ENCODE results near the gene RABEPK.
"Not testable (repeated sequence)": the region's sequence is repeated elsewhere in the genome, so short reads cannot be mapped to it uniquely, and the experiment has no call there.

The RABEPK gene

DNA sequence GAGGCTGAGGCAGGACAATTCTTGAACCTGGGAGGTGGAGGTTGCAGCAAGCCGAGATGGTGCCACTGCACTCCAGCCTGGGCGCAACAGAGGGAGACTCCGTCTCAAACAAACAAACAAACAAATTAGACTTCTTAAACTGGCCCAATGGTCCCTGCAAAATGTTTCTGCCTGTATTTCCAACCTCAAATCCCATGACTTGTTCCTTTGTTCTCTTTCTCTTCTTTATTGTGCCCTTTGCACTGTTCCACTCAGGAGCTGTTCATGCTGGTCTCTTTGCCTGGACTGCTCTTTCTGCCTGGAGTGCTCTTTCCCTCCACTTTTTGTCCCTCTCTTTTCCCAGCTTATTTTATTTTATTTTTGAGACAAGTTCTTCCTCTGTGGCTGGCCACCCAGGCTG is 4.1 kb downstream of the RABEPK start:
- no peak for DNase-seq (ENCODE audit: low spot score)
- no peak overlapping the region for H3K23ac ChIP-seq (ENCODE audit: low read depth, low read length, poor library complexity)

DNA sequence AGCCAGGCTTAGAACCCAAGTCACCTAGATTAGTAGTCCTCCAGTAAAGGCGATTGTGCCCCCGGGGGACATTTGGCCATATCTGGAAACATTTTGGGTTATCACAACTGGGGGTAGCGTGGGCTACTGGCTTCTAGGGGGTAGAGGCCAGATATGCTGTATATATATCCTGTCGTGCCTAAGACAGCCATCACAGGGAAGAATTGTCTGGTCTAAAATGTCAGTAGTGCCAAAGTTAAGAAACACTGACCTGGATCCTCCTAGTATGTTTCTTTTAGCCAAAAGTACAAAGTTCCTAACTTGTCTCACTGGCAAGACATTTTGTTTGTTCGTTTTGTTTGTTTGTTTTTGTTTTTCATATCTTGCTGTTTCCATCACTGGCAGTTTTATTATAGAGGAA is 13.8 kb downstream of the RABEPK start:
- Histone ChIP-seq H3K36me3 (replicated peaks in 1 of 2; ENCODE audit: control insufficient read depth in 2 of 2, insufficient read depth in 2 of 2, low read length in 2 of 2) (peaks cover 6 to 46% of the 10 kb centered on the region in 2 donors), H3K9me3 (replicated peaks in 1 of 2; ENCODE audit: control insufficient read depth in 2 of 2, insufficient read depth in 1 of 2, low read depth in 1 of 2, low read length in 2 of 2) (no peaks in the 10 kb centered on the region), H3K27ac (replicated peaks; ENCODE audit: low read length) (no peak overlapping the region), H3K18ac (ENCODE audit: low read length) (no peak overlapping the region), H3K4me1 (ENCODE audit: control insufficient read depth in 2 of 2, insufficient read depth in 1 of 2, low read depth in 1 of 2, low read length in 2 of 2) (no peaks in the 10 kb centered on the region), H3K4ac (ENCODE audit: low read length) (no peak overlapping the region), H2BK15ac (ENCODE audit: low read length) (no peak overlapping the region), H3K9ac (ENCODE audit: low read depth, low read length, poor library complexity) (no peak overlapping the region), H4K91ac (ENCODE audit: low read depth, low read length, poor library complexity) (no peak overlapping the region), H2BK12ac (ENCODE audit: low read length) (no peak overlapping the region), H2AFZ (ENCODE audit: low read length) (no peak overlapping the region), H3K4me3 (ENCODE audit: low read length in 2 of 2) (no peak overlapping the region), H3K27me3 (ENCODE audit: control insufficient read depth in 3 of 3, insufficient read depth in 3 of 3, low read depth in 1 of 3, low read length in 3 of 3) (no peaks in the 10 kb centered on the region), H3K79me1 (ENCODE audit: low read depth, low read length) (no peaks in the 10 kb centered on the region), H3K23ac (ENCODE audit: low read depth, low read length, poor library complexity) (no peak overlapping the region), H3K4me2 (ENCODE audit: insufficient read depth, low read length, poor library complexity, severe bottlenecking) (no peak overlapping the region), H4K8ac (ENCODE audit: low read depth, low read length) (no peak overlapping the region), H2BK5ac (ENCODE audit: low read length) (no peak overlapping the region), H2BK120ac (ENCODE audit: low read depth, low read length) (no peak overlapping the region), H2AK5ac (ENCODE audit: low read depth, low read length) (no peak overlapping the region), H3K14ac (ENCODE audit: low read length) (no peak overlapping the region)
- no CpG with 5 or more reads among the region's 5 CpGs for whole genome bisulfite sequencing, 2 donors (ENCODE audit: extremely low coverage in 2 of 2, insufficient read length in 2 of 2, insufficient replicate concordance in 1 of 2)
- no peak for DNase-seq (ENCODE audit: low spot score)

More for the DNA sequence above, 4.1 kb downstream of the RABEPK start:
- Histone ChIP-seq H2BK120ac (ENCODE audit: low read depth, low read length) (no peak overlapping the region), H3K14ac (ENCODE audit: low read length) (no peak overlapping the region), H3K4me1 (ENCODE audit: control insufficient read depth in 2 of 2, insufficient read depth in 1 of 2, low read depth in 1 of 2, low read length in 2 of 2) (peaks cover 0 to 1% of the 10 kb centered on the region in 2 donors), H3K4me3 (ENCODE audit: low read length in 2 of 2) (no peak overlapping the region), H2AK5ac (ENCODE audit: low read depth, low read length) (no peak overlapping the region), H2BK15ac (ENCODE audit: low read length) (no peak overlapping the region), H2BK12ac (ENCODE audit: low read length) (no peak overlapping the region), H3K4me2 (ENCODE audit: insufficient read depth, low read length, poor library complexity, severe bottlenecking) (no peak overlapping the region), H3K79me1 (ENCODE audit: low read depth, low read length) (no peaks in the 10 kb centered on the region), H3K27ac (replicated peaks; ENCODE audit: low read length) (no peak overlapping the region), H2AFZ (ENCODE audit: low read length) (no peak overlapping the region), H3K27me3 (ENCODE audit: control insufficient read depth in 3 of 3, insufficient read depth in 3 of 3, low read depth in 1 of 3, low read length in 3 of 3) (no peaks in the 10 kb centered on the region), H3K36me3 (replicated peaks in 1 of 2; ENCODE audit: control insufficient read depth in 2 of 2, insufficient read depth in 2 of 2, low read length in 2 of 2) (peaks cover 6 to 43% of the 10 kb centered on the region in 2 donors), H4K91ac (ENCODE audit: low read depth, low read length, poor library complexity) (no peak overlapping the region), H3K9ac (ENCODE audit: low read depth, low read length, poor library complexity) (no peak overlapping the region), H3K9me3 (replicated peaks in 1 of 2; ENCODE audit: control insufficient read depth in 2 of 2, insufficient read depth in 1 of 2, low read depth in 1 of 2, low read length in 2 of 2) (no peaks in the 10 kb centered on the region), H4K8ac (ENCODE audit: low read depth, low read length) (no peak overlapping the region), H2BK5ac (ENCODE audit: low read length) (no peak overlapping the region), H3K4ac (ENCODE audit: low read length) (no peak overlapping the region), H3K18ac (ENCODE audit: low read length) (no peak overlapping the region)
- WGBS, 2 donors (ENCODE audit: extremely low coverage in 2 of 2, insufficient read length in 2 of 2, insufficient replicate concordance in 1 of 2), result no CpG with 5 or more reads among the region's 3 CpGs

DNA sequence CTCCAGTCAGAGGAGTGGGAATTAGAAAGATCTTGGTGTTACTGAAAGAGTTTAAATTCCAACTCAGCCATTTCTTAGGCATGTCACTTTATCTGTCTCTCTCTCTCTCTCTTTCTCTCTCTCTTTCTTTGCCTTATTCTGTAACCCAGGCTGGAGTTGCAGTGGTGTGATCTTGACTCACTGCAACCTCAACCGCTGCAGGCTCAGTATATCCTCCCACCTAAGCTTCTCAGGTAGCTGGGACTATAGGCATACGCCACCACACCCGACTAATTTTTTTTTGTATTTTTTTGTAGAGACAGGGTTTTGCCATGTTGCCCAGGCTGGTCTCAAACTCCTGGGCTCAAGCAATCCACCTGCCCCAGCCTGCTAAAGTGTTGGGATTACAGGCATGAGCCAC is 18.3 kb downstream of the RABEPK start:
- no peak overlapping the region for H3K4me3 ChIP-seq (ENCODE audit: low read length in 2 of 2)
- no CpG with 5 or more reads among the region's 3 CpGs for WGBS, 2 donors (ENCODE audit: extremely low coverage in 2 of 2, insufficient read length in 2 of 2, insufficient replicate concordance in 1 of 2)

DNA sequence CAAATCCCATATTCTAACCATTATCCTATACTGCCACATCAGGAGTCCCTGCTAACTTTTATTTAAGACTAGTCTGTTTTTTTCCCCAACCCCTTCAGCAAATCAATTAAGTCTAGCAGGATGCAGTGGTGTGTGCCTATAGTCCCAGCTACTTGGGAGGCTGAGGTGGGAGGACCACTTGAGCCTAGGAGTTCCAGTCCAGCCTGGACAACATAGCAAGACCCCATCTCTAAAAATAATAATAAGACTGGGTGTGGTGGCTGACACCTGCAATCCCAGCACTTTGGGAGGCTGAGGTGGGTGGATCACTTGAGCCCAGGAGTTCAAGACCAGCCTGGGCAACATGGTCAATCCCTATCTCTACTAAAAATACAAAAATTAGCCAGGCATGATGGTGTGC is 24.5 kb downstream of the RABEPK start:
- H3K4ac ChIP-seq (ENCODE audit: low read length); H3K4me1 ChIP-seq (ENCODE audit: control insufficient read depth in 2 of 2, insufficient read depth in 1 of 2, low read depth in 1 of 2, low read length in 2 of 2); H2BK5ac ChIP-seq (ENCODE audit: low read length); H4K91ac ChIP-seq (ENCODE audit: low read depth, low read length, poor library complexity); H3K4me2 ChIP-seq (ENCODE audit: insufficient read depth, low read length, poor library complexity, severe bottlenecking); H2BK120ac ChIP-seq (ENCODE audit: low read depth, low read length); H2AK5ac ChIP-seq (ENCODE audit: low read depth, low read length); H4K8ac ChIP-seq (ENCODE audit: low read depth, low read length); H2AFZ ChIP-seq (ENCODE audit: low read length); H3K79me1 ChIP-seq (ENCODE audit: low read depth, low read length); H3K27me3 ChIP-seq (ENCODE audit: control insufficient read depth in 3 of 3, insufficient read depth in 3 of 3, low read depth in 1 of 3, low read length in 3 of 3); H2BK12ac ChIP-seq (ENCODE audit: low read length); H3K4me3 ChIP-seq (ENCODE audit: low read length in 2 of 2); H3K14ac ChIP-seq (ENCODE audit: low read length); H3K18ac ChIP-seq (ENCODE audit: low read length); DNase-seq (ENCODE audit: low spot score); H3K9me3 ChIP-seq (replicated peaks in 1 of 2; ENCODE audit: control insufficient read depth in 2 of 2, insufficient read depth in 1 of 2, low read depth in 1 of 2, low read length in 2 of 2); H3K9ac ChIP-seq (ENCODE audit: low read depth, low read length, poor library complexity); H3K27ac ChIP-seq (replicated peaks; ENCODE audit: low read length); H2BK15ac ChIP-seq (ENCODE audit: low read length); H3K23ac ChIP-seq (ENCODE audit: low read depth, low read length, poor library complexity): not testable (repeated sequence)
- peaks cover 2 to 44% of the 10 kb centered on the region in 2 donors for H3K36me3 ChIP-seq (replicated peaks in 1 of 2; ENCODE audit: control insufficient read depth in 2 of 2, insufficient read depth in 2 of 2, low read length in 2 of 2)

More for the DNA sequence above, 18.3 kb downstream of the RABEPK start:
- H3K18ac ChIP-seq (ENCODE audit: low read length), result no peak overlapping the region
- no peak overlapping the region for H2BK5ac ChIP-seq (ENCODE audit: low read length)
- H3K4me2 ChIP-seq (ENCODE audit: insufficient read depth, low read length, poor library complexity, severe bottlenecking), result no peak overlapping the region
- H2AFZ ChIP-seq (ENCODE audit: low read length), result no peak overlapping the region
- H3K27ac ChIP-seq (replicated peaks; ENCODE audit: low read length), result no peak overlapping the region
- H2AK5ac ChIP-seq (ENCODE audit: low read depth, low read length), result no peak overlapping the region
- no peak for DNase-seq (ENCODE audit: low spot score)
- no peak overlapping the region for H2BK12ac ChIP-seq (ENCODE audit: low read length)
- no peaks in the 10 kb centered on the region for H3K79me1 ChIP-seq (ENCODE audit: low read depth, low read length)
- H3K4me1 ChIP-seq (ENCODE audit: control insufficient read depth in 2 of 2, insufficient read depth in 1 of 2, low read depth in 1 of 2, low read length in 2 of 2), result no peaks in the 10 kb centered on the region
- no peaks in the 10 kb centered on the region for H3K27me3 ChIP-seq (ENCODE audit: control insufficient read depth in 3 of 3, insufficient read depth in 3 of 3, low read depth in 1 of 3, low read length in 3 of 3)
- no peak overlapping the region for H2BK15ac ChIP-seq (ENCODE audit: low read length)
- H3K4ac ChIP-seq (ENCODE audit: low read length), result no peak overlapping the region
- H3K14ac ChIP-seq (ENCODE audit: low read length), result no peak overlapping the region
- no peak overlapping the region for H4K91ac ChIP-seq (ENCODE audit: low read depth, low read length, poor library complexity)
- no peak overlapping the region for H3K23ac ChIP-seq (ENCODE audit: low read depth, low read length, poor library complexity)
- no peaks in the 10 kb centered on the region for H3K9me3 ChIP-seq (replicated peaks in 1 of 2; ENCODE audit: control insufficient read depth in 2 of 2, insufficient read depth in 1 of 2, low read depth in 1 of 2, low read length in 2 of 2)
- H4K8ac ChIP-seq (ENCODE audit: low read depth, low read length), result no peak overlapping the region
- no peak overlapping the region for H3K9ac ChIP-seq (ENCODE audit: low read depth, low read length, poor library complexity)
- H2BK120ac ChIP-seq (ENCODE audit: low read depth, low read length), result no peak overlapping the region
- peaks cover 2 to 50% of the 10 kb centered on the region in 2 donors for H3K36me3 ChIP-seq (replicated peaks in 1 of 2; ENCODE audit: control insufficient read depth in 2 of 2, insufficient read depth in 2 of 2, low read length in 2 of 2)

Data from neuronal stem cell (in vitro differentiated cells).